Heart right ventricle (tissue), 16 donors: ENCODE data around the gene PLXND1. TPM values are rescaled to one million over a fixed set of nuclear protein-coding genes. Genes with fewer than 3 reads are reported as not detected.
A peak's percentile ranks its signal among the peaks of the same experiment; 100 is the strongest.

ENCODE experiments used
- ATAC-seq, 8 donors: fragments of 200-7000 bp; cut with Tn5 transposase; one replicate each; pipeline ENCODE4 v1.9.1; 2020; ENCODE audit warnings: mild to moderate bottlenecking in 8 of 8, moderate library complexity in 8 of 8, moderate number of reproducible peaks in 1 of 8
- DNase-seq, 2 donors: peaks; one replicate each; pipeline ENCODE4 v3.0.0-alpha.2; 2020
- H3K27ac ChIP-seq, 10 donors: fragments of 200-600 bp; sonication (generic) in 2 of 10; one replicate each; pipeline versions ENCODE4 v1.5.0 to v1.8.0; 2020 to 2022; ENCODE audit warnings: mild to moderate bottlenecking in 3 of 10
- H3K27me3 ChIP-seq, 7 donors: fragments of 200-600 bp; one replicate each; pipeline ENCODE4 v1.8.0; 2021 to 2022; ENCODE audit warnings: mild to moderate bottlenecking in 2 of 7
- H3K36me3 ChIP-seq, 9 donors: fragments of 200-600 bp; sonication (generic) in 1 of 9; one replicate each; pipeline versions ENCODE4 v1.5.0 to v1.8.0; 2020 to 2022; ENCODE audit warnings: mild to moderate bottlenecking in 2 of 9
- H3K4me1 ChIP-seq, 9 donors: fragments of 200-600 bp; sonication (generic) in 1 of 9; one replicate each; pipeline versions ENCODE4 v1.5.0 to v1.8.0; 2020 to 2022; ENCODE audit warnings: mild to moderate bottlenecking in 4 of 9
- H3K4me3 ChIP-seq, 10 donors: fragments of 200-600 bp; sonication (generic) in 2 of 10; one replicate each; pipeline versions ENCODE4 v1.5.0 to v1.8.0; 2020 to 2022; ENCODE audit warnings: mild to moderate bottlenecking in 7 of 10, moderate library complexity in 2 of 10
- H3K9me3 ChIP-seq, 11 donors: fragments of 200-600 bp in 10 of 11; sonication (generic) in 2 of 11; one replicate each; pipeline versions ENCODE4 v1.5.0 to v1.8.0; 2013 to 2022; ENCODE audit warnings: mild to moderate bottlenecking in 2 of 11, control low read depth in 1 of 11, moderate library complexity in 1 of 11
- WGBS, 2 donors: extraction: QIAGEN DNeasy Blood & Tissue Kit; methylation state at CpG; one replicate each; pipeline ENCODE4 v1.1.7; 2013; ENCODE audit warnings: inconsistent platforms in 1 of 2; 5-methylcytosine and 5-hydroxymethylcytosine counted together
- intact Hi-C, 10 donors: fragments of 100-400 bp; cut with DNase I; formaldehyde crosslinking; loops; one replicate each; pipeline versions ENCODE4 v1.11.1 to v1.14.2; 2022
- polyA plus RNA-seq, 2 donors: library from polyadenylated mRNA; stranded (reverse); fragments of 200-250 nt; gene quantifications; one replicate each; pipeline ENCODE4 v1.2.3, GENCODE V29; 2013
- total RNA-seq, 10 donors: library from RNA; stranded (reverse); fragmentation: NEBNext Ultra II Directional in 3 of 10; extraction: Animal tissue kit (Norgen Biotek cat#: 25700) in 3 of 10; gene quantifications; one replicate each; pipeline versions ENCODE4 v1.2.1 to v1.2.4, GENCODE V29; 2021 to 2023
- TF ChIP-seq, protein P1 (sequence below), 9 donors: fragments of 200-600 bp; sonication (generic) in 2 of 9; IDR thresholded peaks; one replicate each; pipeline versions ENCODE4 v1.5.0 to v1.8.0; 2021 to 2022; ENCODE audit warnings: antibody characterized with exemption in 9 of 9, mild to moderate bottlenecking in 5 of 9, moderate library complexity in 1 of 9
- donor health status: Arrhythmogenic right ventricular cardiomyopathy.
- donor health status: ischemic (EF 13 %, LVEDD 7.1; RV severe dilation, severe dysfunction).
- donor health status: healthy with polysubstance abuse.
- donor health status: DM: no; HTN: yes; CAD: no.
- donor health status: DM: no; HTN: no; CAD: no.
- donor health status: ischemic (EF 25% LVEDD 6.9; RV normal size, moderate dysfunction).
- donor health status: ischemic (EF 25% LVEDD 5.7; RV mildly dilated, moderate dysfunction).
- donor health status: healthy.
- donor health status: DM: yes; HTN: yes; CAD: no.
- donor health status: Ischemic cardiomyopathy.
- donor health status: ischemic (EF 35%, LVEDD 5.7; RV mildly dilated, moderate dysfunction).
- donor health status: nonischemic (EF 11% LVEDD 7.7; RV severe dilation, severe dysfunction).
- donor health status: DM: yes; HTN: yes; CAD: no.
- donor health status: PGD.
- donor health status: ischemic (EF 29% LVEDD 5.4; RV normal size, mild dysfunction).
- donor health status: nonischemic (EF 23%, LVEDD 6.1; RV moderate dilation, normal function).

The PLXND1 gene
- total and polyA plus RNA-seq, 12 donors: 40.9 to 169 (median 65.8) TPM

DNA sequence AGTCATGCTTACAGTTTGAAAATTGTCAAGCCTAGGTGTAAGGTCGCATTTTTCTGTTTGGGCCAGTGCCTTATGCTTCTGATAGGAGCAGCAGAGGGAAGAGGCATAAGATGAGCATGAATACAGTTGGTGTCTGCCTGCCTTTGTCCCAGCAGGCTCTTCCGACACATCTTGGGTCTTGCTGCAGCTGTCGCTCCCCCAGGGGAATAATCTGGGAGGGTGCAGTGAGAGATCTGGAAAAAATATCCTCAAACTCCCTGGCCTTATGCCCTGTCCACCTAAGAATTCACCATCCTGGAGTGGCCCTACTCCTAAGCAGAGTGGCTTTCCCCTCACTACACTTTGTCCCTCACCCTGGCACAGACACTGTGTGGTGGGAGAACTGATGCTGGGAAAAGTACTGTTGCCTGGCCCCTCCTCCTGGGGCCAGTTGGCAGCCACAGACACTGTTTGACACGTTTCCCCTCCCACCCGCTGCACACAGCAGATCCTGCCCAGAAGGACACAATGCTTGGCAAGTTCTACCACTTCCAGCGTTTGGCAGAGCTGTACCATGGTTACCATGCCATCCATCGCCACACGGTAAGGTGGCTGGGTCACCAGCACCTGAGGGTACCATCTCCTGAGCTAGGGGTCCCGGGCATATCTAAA lies 99.2 kb downstream of the PLXND1 start:
- intact Hi-C loops: loop anchor here in 3 of 10 donors (5.0 to 10.0 kb wide), 4 partner anchors 45 to 427 kb away; no protein-coding TSS in a partner anchor
- Histone ChIP-seq H3K27me3 (no peaks in the 10 kb centered on the region), H3K27ac (peak overlapping the region in 4 of 10 donors; percentile 12 to 36 (median 28)), H3K9me3 (no peaks in the 10 kb centered on the region), H3K36me3 (peaks cover 0 to 58% (median 6%) of the 10 kb centered on the region in 9 donors), H3K4me1 (peaks cover 6 to 63% (median 47%) of the 10 kb centered on the region in 9 donors), H3K4me3 (no peak overlapping the region)
- 48 to 51% methylated on average over 9 of the region's 9 CpGs for WGBS, 2 donors
- peak; percentile 46 to 84 (median 74) for ATAC-seq
- DNase-seq: peak; percentile 49 to 56
- TF ChIP-seq, protein P1, sequence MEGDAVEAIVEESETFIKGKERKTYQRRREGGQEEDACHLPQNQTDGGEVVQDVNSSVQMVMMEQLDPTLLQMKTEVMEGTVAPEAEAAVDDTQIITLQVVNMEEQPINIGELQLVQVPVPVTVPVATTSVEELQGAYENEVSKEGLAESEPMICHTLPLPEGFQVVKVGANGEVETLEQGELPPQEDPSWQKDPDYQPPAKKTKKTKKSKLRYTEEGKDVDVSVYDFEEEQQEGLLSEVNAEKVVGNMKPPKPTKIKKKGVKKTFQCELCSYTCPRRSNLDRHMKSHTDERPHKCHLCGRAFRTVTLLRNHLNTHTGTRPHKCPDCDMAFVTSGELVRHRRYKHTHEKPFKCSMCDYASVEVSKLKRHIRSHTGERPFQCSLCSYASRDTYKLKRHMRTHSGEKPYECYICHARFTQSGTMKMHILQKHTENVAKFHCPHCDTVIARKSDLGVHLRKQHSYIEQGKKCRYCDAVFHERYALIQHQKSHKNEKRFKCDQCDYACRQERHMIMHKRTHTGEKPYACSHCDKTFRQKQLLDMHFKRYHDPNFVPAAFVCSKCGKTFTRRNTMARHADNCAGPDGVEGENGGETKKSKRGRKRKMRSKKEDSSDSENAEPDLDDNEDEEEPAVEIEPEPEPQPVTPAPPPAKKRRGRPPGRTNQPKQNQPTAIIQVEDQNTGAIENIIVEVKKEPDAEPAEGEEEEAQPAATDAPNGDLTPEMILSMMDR (IDR thresholded peaks at IDR 0.05): no peak

DNA sequence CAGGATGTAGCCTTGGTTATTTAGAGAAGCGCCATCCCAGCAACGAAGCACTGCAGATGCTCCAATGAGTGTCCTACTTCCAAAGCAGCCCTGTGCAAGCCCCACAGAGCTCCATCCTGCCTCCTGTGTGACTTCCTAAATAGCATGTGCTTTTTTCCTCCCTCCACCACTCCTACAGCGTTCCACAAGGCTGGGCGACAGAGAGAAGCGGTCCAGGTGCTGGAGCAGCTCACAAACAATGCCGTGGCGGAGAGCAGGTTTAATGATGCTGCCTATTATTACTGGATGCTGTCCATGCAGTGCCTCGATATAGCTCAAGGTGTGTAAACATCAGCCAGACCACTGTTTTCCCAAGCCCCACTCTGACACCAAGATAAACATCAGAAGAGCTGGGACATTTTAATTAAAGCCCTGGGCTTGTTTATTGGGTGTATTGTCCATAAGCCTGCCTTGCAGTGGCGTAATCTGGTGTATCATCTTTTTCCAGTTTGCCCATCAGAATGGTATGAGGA lies 100.2 kb downstream of the PLXND1 start:
- H3K4me1 ChIP-seq: peaks cover 10 to 71% (median 57%) of the 10 kb centered on the region in 9 donors

DNA sequence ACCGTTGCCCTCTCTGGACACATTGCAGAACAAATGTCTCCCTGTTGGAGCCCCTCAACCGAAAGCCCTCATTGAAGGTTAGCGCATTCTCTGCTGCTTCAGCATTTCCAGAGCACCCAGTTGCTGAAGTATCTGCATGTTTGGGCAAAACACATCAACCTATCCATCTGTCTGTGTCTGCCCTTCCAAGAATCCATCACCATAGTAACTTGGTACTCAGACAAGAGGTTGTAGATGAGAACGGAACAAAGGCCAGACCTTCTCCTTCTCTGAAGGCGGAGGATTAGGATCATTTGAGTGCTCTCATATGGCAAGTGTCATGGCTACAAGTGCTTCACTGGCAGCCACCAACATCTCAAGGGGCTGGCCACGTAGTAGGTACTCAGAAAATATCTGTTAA lies 101.1 kb downstream of the PLXND1 start:
- no peak for DNase-seq
- ATAC-seq: no peak
- H3K36me3 ChIP-seq: peaks cover 0 to 44% (median 4%) of the 10 kb centered on the region in 9 donors
- H3K27me3 ChIP-seq: no peaks in the 10 kb centered on the region
- intact Hi-C loops: loop anchor here in 3 of 10 donors (5.0 to 10.0 kb wide), 4 partner anchors 47 to 429 kb away; no protein-coding TSS in a partner anchor
- TF ChIP-seq, protein P1 (IDR thresholded peaks at IDR 0.05): no peak
- 83 to 89% methylated on average over 6 of the region's 6 CpGs for WGBS, 2 donors
- H3K27ac ChIP-seq: peak overlapping the region in 6 of 10 donors; percentile 11 to 64 (median 62)
- no peak overlapping the region for H3K4me3 ChIP-seq
- H3K4me1 ChIP-seq: peaks cover 10 to 74% (median 66%) of the 10 kb centered on the region in 9 donors
- H3K9me3 ChIP-seq: no peaks in the 10 kb centered on the region

More for the DNA sequence above, 100.2 kb downstream of the PLXND1 start:
- DNase-seq (no peak), ATAC-seq (no peak)
- TF ChIP-seq, protein P1 (IDR thresholded peaks at IDR 0.05): no peak
- Histone ChIP-seq H3K4me3 (no peak overlapping the region), H3K9me3 (no peaks in the 10 kb centered on the region), H3K27me3 (no peaks in the 10 kb centered on the region), H3K36me3 (peaks cover 0 to 51% (median 4%) of the 10 kb centered on the region in 9 donors), H3K27ac (no peak overlapping the region)
- intact Hi-C loops: loop anchor here in 3 of 10 donors (5.0 to 10.0 kb wide), 4 partner anchors 46 to 429 kb away; no protein-coding TSS in a partner anchor
- 76 to 81% methylated on average over 9 of the region's 9 CpGs for WGBS, 2 donors

Other genes with a start within 250 kb of the PLXND1 start
- gene EFCAB12, start 178.0 kb downstream of the PLXND1 start, total RNA-seq: under 1 TPM in 4 of 10 donors, not detected in 6; 0.15 to 0.23 (median 0.16) TPM
- under 1 TPM in 1 of 2 donors, not detected in 1; 0.10 TPM for gene EFCAB12, start 178.0 kb downstream of the PLXND1 start, polyA plus RNA-seq
- gene MBD4, start 166.7 kb downstream of the PLXND1 start, total RNA-seq: 10 to 100 TPM; 16.4 to 31.9 (median 19.2) TPM
- gene MBD4, start 166.7 kb downstream of the PLXND1 start, polyA plus RNA-seq: 10 to 100 TPM; 11.1 to 37.8 TPM
- gene IFT122, start 166.5 kb downstream of the PLXND1 start, total RNA-seq: 10 to 100 TPM; 12.4 to 23.9 (median 16.8) TPM
- gene IFT122, start 166.5 kb downstream of the PLXND1 start, polyA plus RNA-seq: 10 to 100 TPM in 1 of 2 donors, 1 to 10 TPM in 1; 9.7 to 29.1 TPM
- not detected for gene RHO, start 78.0 kb downstream of the PLXND1 start, total RNA-seq
- not detected for gene RHO, start 78.0 kb downstream of the PLXND1 start, polyA plus RNA-seq
- gene H1-8, start 63.5 kb downstream of the PLXND1 start, total RNA-seq: not detected
- not detected for gene H1-8, start 63.5 kb downstream of the PLXND1 start, polyA plus RNA-seq